GM19238 (cell line): ENCODE measurements around the gene DLAT.
"Not testable (repeated sequence)": the region's sequence is repeated elsewhere in the genome, so short reads cannot be mapped to it uniquely, and the experiment has no call there.

Experiments
- DNase-seq: peaks from one replicate; pipeline ENCODE4 v3.0.0; 2011; ENCODE audit warnings: low spot score; ENCODE audit not compliant: insufficient read length

DLAT gene

GRCh38 chr11:112048256-112048655 lies 23.0 kb downstream of the DLAT start:
- DNase-seq, result not testable (repeated sequence)

GRCh38 chr11:112049777-112050176 lies 24.6 kb downstream of the DLAT start:
- no peak for DNase-seq

GRCh38 chr11:112050721-112051120 lies 25.5 kb downstream of the DLAT start:
- DNase-seq, result peak; percentile 12

DNA sequence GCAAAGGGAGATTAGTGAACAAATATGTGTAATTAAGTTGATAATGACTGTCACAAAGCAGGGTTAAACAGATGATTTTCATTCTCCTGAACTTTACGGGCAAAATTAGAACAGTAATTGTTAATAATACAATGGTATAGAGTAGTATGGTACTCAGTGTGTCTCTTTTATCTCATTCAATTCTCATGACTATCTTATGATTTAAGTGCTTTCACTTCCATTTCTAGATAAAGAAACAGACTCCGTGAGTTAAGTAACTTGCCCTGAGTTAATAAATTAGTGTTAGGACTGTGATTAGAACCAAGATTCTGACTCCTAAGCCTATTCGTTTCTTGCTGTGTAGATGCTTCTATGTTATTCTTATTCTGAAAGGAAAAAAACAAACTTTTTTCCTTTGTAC lies 26.6 kb downstream of the DLAT start:
- DNase-seq, result no peak

DNA sequence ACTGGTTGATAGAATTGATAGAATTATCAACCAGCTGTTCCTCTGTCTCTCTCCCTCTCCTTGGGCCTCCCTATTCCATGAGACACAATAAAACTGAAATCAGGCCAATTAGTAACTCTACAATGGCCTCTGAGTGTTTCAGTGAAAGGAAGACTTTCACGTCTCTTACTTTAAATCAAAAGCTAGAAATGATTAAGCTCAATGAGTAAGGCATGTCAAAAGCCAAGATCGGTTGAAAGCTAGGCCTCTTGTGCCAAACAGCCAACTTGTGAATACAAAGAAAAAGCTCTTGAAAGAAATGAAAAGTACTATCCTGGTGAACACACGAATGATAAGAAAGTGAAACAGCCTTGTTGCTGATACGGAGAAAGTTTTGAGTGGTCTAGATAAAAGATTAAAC lies 32.0 kb downstream of the DLAT start:
- no peak for DNase-seq

- no peak for DNase-seq
These were observed 32.9 kb downstream of the DLAT start for GRCh38 chr11:112058103-112058502.

DNA sequence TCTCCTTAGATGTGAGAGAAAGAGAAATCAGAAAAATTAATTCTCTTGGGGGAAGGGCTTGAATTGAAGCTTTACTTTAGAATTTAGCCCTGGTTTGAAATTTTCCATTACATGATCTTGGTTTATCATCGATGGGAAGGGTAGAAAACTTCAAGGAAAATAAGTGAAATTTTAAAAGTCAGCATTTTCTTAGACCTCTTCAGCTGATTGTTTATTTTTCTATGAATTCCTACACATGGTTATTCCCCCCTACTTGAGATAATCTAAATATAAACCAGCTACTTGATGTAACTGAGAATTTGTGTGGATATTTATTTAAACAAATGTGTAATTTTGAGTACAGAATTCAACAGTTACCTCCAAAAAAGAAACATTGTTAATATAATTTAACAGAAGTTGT lies 37.7 kb downstream of the DLAT start:
- no peak for DNase-seq

- peak; percentile 56 for DNase-seq
These were observed 49.0 kb downstream of the DLAT start, which contains the start of the genes NKAPD1 and PIH1D2 for GRCh38 chr11:112073941-112074811. TSS of gene NKAPD1 (plus strand) at chr11:112074299. CDS start at chr11:112075575, 1,276 bp downstream. TSS of gene PIH1D2 (minus strand) at chr11:112074017. CDS start at chr11:112073174, 843 bp downstream.

DNA sequence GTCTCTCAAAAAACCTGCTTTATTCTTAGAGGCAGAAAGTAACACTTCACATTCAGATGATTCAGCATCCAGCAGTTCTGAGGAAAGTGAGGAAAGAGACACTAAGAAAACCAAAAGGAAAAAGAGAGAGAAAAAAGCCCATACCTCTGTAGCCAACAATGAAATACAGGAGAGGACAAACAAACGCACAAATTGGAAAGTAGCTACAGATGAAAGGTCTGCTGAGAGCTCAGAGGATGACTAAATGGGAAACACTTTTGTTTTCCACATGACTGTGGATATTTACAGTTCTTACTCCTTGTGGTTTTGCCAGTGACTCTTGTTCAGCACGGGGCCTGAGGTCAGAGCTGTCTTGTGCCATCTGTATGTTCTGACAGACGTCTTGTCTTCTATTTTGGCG lies 57.5 kb downstream of the DLAT start:
- no peak for DNase-seq

GRCh38 chr11:112085822-112086421 lies 60.7 kb downstream of the DLAT start:
- peak; percentile 21 for DNase-seq

DNA sequence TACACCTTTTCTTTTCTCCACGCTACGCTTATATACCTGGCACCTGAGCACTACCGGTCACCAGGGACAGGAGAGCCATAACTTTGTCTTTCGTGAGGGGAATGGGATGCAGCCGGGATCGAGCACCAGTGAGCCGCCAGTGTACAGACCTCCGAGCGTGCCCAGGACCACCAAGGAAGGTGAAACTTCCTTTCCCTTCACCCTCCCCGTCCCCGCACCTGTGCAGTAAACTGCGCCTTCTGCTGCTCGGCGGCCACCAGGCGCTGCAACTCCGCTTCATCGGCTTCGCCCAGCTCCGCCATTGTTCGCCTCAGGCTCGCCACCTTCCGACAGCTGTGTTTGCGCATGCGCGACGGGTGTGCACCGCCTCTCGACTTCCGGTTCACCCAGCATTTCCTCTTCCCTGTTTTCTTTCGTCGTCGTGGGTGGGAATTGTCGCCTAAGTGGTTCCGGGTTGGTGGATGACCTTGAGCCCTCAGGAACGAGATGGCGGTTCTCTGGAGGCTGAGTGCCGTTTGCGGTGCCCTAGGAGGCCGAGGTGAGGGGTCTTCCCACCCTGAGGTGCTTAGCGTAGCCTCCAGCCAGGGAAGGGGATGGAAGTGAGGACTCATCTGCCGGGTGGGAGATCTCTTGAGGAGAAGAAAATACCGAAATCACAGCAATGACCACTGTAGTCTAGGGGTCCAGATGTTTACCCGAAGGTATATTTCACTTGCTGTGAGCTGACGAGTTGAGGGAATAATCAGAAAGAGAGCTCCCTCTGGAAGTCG lies 61.4 kb downstream of the DLAT start, which contains the start of the genes SDHD and TIMM8B:
Gene SDHD, plus strand, starts transcription at position 452 of the 770 bp plus-strand sequence. Its CDS starts 35 bp downstream, at position 487.
Gene TIMM8B, minus strand, starts transcription at position 335 of the 770 bp plus-strand sequence. Its CDS starts 33 bp downstream, at position 302.
- DNase-seq, result peak; percentile 85

DNA sequence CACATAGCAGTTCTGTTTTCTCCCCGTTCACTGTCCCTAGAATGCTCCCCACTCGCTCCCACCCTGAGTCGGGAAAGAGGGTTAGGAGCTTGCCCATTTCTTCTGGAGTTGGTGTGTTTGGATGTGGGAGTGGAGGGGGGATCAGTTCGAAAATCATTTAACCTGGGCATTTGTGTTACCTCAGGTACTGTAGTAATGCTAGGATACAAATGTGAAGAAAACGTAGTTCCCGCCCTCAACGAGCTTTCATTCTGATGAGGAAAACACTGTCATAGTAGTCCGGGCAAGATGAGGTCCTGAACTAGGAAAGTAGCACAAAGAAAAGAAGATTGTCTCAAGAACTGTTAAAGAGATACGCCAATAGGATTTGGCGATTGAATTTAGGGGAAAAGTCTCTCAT lies 62.0 kb downstream of the DLAT start:
- no peak for DNase-seq

DNA sequence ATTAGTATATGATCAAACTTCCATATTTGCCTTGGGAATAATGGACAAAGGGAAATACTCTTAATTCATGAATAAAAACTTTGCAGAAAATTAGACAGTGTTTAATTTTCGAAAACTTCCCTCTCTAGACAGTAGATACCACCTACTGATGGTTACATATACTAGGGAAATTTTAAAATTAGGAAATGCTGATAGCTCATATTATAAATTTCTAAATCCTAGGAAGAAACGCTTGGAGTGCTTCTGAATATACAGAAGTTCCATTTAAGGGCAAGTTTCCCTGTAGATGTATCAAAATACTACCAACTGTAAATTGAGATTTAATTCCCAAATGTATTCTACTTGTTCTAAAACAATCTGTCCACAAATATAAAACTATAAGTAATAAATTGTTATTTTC lies 70.1 kb downstream of the DLAT start:
- not testable (repeated sequence) for DNase-seq

GRCh38 chr11:112096194-112096593 lies 71.0 kb downstream of the DLAT start:
- DNase-seq, result no peak

GRCh38 chr11:112097734-112098528 lies 72.7 kb downstream of the DLAT start:
- DNase-seq, result no peak

GRCh38 chr11:112100462-112100861 lies 75.3 kb downstream of the DLAT start:
- no peak for DNase-seq

DNA sequence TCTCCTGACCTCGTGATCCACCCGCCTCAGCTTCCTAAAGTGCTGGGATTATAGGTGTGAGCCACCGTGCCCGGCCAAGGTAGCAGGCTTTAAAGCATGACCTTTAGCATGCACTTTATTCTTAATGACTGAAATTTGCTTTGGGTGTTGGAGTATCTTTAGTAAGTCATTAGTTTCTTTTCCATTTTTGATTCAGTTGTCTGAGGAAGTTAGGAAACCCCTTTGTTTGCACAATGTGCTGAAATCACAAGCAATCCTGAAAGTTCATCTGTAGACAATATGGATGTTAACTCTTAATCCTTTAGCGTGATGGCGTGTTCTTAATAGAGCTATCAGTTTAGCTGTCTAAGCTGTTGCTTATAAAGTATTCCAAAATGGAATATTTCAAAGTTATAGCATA lies 78.2 kb downstream of the DLAT start:
- DNase-seq, result no peak

DNA sequence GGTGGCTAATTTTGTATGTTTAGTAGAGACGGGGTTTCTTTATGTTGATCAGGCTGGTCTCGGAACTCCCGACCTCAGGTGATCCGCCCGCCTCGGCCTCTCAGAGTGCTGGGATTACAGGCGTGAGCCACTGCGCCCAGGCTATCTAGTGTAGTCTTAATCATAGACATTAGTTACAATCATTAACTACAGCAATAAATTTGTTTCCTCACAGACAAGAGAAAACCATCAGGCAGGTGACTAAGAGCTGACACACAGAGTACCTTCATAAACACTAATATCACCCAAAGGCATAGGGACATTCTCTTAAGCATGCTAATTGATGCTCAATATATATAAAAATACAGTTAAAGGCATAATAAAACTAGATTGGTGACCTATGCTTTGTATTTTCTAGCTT lies 80.9 kb downstream of the DLAT start:
- no peak for DNase-seq
